Tibial nerve (tissue), 4 donors: ENCODE measurements around the gene RAB1A. TPM values are rescaled to one million over a fixed set of nuclear protein-coding genes. Genes with fewer than 3 reads are reported as not detected.

ENCODE experiments used
- DNase-seq, 2 donors: peaks; one replicate each; pipeline ENCODE4 v3.0.0-alpha.2; 2019; ENCODE audit warnings: low spot score in 2 of 2
- H3K27ac ChIP-seq, 4 donors: fragments of 200-600 bp; sonication (generic) in 3 of 4; one replicate each; pipeline ENCODE4 v1.5.1; 2017 to 2019; ENCODE audit warnings: mild to moderate bottlenecking in 1 of 4
- H3K27me3 ChIP-seq, 2 donors: fragments of 200-600 bp; sonication (generic) in 1 of 2; one replicate each; pipeline versions ENCODE4 v1.5.1 to v1.6.0; 2017 to 2019
- H3K36me3 ChIP-seq, 3 donors: fragments of 200-600 bp; sonication (generic); one replicate each; pipeline ENCODE4 v1.5.1; 2018 to 2019
- H3K4me1 ChIP-seq, 4 donors: fragments of 200-600 bp; sonication (generic) in 3 of 4; one replicate each; pipeline ENCODE4 v1.5.1; 2017 to 2019
- H3K4me3 ChIP-seq, 4 donors: fragments of 200-600 bp; sonication (generic) in 3 of 4; one replicate each; pipeline ENCODE4 v1.5.1; 2017 to 2019; ENCODE audit warnings: mild to moderate bottlenecking in 1 of 4, moderate library complexity in 1 of 4
- H3K9me3 ChIP-seq, 4 donors: fragments of 200-600 bp; sonication (generic) in 3 of 4; one replicate each; pipeline ENCODE4 v1.5.1; 2017 to 2019
- EP300 ChIP-seq, 2 donors: sonication (generic); formaldehyde crosslinking; IDR thresholded peaks; one replicate each; pipeline ENCODE4 v1.6.1; 2017; ENCODE audit warnings: antibody characterized with exemption in 2 of 2, mild to moderate bottlenecking in 1 of 2
- POLR2A ChIP-seq, 2 donors: fragments of 450-650 bp; IDR thresholded peaks; one replicate each; pipeline ENCODE4 v1.6.1; 2017; ENCODE audit warnings: antibody characterized with exemption in 2 of 2, mild to moderate bottlenecking in 2 of 2, moderate library complexity in 2 of 2
- WGBS, 2 donors: methylation state at CpG; one replicate each; pipeline ENCODE4 v1.1.5; 2018; 5-methylcytosine and 5-hydroxymethylcytosine counted together
- total RNA-seq, 4 donors: library from RNA; depleted of rRNA; stranded (reverse); fragments of >200 nt; gene quantifications; one replicate each; pipeline ENCODE4 v1.1.0, GENCODE V29; 2016
- TF ChIP-seq, protein P1 (sequence below), 5 experiments: fragments of 200-600 bp in 3 of 5; fragments of 450-650 bp in 2 of 5; sonication (generic) in 3 of 5; IDR thresholded peaks; one replicate each; pipeline ENCODE4 v1.5.1; 2016 to 2019; ENCODE audit warnings: antibody characterized with exemption in 5 of 5, mild to moderate bottlenecking in 3 of 5, moderate library complexity in 2 of 5

RAB1A gene
- total RNA-seq, 4 donors from 2014 or later, result 69.6 to 93.0 (median 81.6) TPM

DNA sequence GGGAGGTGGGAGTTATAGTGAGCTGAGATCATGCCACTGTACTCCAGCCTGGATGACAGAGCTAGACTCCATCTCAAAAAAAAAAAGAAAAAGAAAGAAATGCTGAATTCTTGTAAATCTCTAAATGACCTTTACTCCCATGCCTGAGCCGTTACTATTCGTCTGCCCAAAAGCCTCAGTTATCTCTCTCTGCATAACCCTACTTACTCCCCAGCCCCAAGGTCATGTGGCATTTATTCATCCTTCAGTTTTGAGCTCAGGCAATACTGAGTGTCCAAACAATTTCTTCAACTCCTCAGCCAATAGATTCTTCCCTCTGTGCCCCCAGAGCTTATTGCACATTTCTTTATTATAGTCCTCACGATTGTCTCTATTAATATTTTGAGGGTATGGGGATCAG lies 28.8 kb downstream of the RAB1A start:
- no peak for DNase-seq
- peaks cover 0 to 53% (median 0%) of the 10 kb centered on the region in 3 donors for H3K36me3 ChIP-seq
- no peaks in the 10 kb centered on the region for H3K27me3 ChIP-seq
- H3K9me3 ChIP-seq, result no peaks in the 10 kb centered on the region
- TF ChIP-seq EP300 (IDR thresholded peaks at IDR 0.05), result no peak
- TF ChIP-seq, protein P1, sequence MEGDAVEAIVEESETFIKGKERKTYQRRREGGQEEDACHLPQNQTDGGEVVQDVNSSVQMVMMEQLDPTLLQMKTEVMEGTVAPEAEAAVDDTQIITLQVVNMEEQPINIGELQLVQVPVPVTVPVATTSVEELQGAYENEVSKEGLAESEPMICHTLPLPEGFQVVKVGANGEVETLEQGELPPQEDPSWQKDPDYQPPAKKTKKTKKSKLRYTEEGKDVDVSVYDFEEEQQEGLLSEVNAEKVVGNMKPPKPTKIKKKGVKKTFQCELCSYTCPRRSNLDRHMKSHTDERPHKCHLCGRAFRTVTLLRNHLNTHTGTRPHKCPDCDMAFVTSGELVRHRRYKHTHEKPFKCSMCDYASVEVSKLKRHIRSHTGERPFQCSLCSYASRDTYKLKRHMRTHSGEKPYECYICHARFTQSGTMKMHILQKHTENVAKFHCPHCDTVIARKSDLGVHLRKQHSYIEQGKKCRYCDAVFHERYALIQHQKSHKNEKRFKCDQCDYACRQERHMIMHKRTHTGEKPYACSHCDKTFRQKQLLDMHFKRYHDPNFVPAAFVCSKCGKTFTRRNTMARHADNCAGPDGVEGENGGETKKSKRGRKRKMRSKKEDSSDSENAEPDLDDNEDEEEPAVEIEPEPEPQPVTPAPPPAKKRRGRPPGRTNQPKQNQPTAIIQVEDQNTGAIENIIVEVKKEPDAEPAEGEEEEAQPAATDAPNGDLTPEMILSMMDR (IDR thresholded peaks at IDR 0.05), result no peak
- TF ChIP-seq POLR2A (IDR thresholded peaks at IDR 0.05), result no peak
- H3K27ac ChIP-seq, result no peak overlapping the region
- no peak overlapping the region for H3K4me3 ChIP-seq
- peaks cover 0 to 41% (median 0%) of the 10 kb centered on the region in 4 donors for H3K4me1 ChIP-seq
- 36 to 47% methylated on average over 3 of the region's 3 CpGs for WGBS, 2 donors

DNA sequence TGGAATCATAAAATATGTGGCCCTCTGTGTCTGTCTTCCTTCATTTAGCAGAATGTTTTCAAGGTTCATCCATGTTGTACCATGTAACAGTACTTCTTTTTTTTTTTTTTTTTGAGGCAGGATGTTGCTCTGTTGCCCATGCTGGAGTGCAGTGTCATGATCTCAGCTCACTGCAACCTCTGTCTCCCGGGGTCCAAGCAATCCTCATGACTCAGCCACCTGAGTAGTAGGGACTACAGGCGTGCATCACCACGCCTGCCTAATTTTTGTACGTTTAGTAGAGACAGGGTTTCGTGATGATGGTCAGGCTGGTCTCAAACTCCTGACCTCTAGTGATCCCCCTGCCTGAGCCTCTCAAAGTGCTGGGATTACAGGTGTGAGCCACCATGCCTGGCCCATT lies 31.2 kb downstream of the RAB1A start:
- TF ChIP-seq EP300 (IDR thresholded peaks at IDR 0.05) (no peak), POLR2A (IDR thresholded peaks at IDR 0.05) (no peak)
- TF ChIP-seq, protein P1 (IDR thresholded peaks at IDR 0.05), result no peak
- WGBS, 2 donors, result 83 to 87% methylated on average over 5 of the region's 5 CpGs
- no peak overlapping the region for H3K27ac ChIP-seq
- no peak for DNase-seq
- H3K4me3 ChIP-seq, result no peak overlapping the region
- no peaks in the 10 kb centered on the region for H3K9me3 ChIP-seq
- H3K27me3 ChIP-seq, result no peaks in the 10 kb centered on the region
- peaks cover 0 to 33% (median 0%) of the 10 kb centered on the region in 4 donors for H3K4me1 ChIP-seq
- H3K36me3 ChIP-seq, result peaks cover 0 to 71% (median 0%) of the 10 kb centered on the region in 3 donors

DNA sequence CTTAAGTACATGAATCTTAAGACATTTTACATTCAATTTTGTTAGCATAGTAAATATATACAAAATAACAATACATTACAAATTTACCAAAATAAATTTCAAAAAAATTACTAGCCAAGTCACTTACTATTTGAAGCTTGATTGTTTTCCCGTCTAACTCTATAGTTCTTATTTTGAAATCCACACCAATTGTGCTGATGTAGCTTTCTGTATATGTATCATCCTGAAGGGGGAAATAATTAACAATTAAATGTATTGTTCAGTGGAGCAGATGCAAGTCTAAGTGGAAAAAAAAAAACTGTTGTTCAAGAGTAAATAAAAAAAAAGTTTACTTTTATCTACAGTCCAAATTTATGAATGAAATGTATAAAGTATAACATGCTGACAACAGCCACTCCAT lies 32.1 kb downstream of the RAB1A start:
- WGBS, 2 donors, result 20 to 29% methylated on average over 1 of the region's 1 CpG

DNA sequence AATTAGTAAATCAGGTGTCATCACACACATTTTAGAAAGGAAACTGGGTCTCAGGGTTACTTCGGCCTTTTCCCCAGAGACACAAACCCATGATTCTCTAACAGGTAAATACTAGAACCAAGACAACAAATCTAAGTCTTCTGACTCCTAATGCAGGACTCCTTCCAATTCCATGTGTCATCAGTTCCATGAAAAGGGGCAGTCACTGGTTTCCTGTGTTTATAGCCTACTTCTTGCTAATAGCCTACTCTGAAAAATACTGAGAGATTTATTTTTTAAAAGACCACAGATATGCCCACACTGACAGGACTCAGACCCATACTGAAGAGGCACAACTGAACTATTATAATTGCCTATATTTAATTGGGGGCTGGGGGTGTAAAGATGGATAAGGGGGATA lies 33.0 kb downstream of the RAB1A start:
- no peaks in the 10 kb centered on the region for H3K27me3 ChIP-seq
- H3K9me3 ChIP-seq, result no peaks in the 10 kb centered on the region
- DNase-seq, result no peak
- H3K4me1 ChIP-seq, result peaks cover 0 to 31% (median 0%) of the 10 kb centered on the region in 4 donors
- H3K27ac ChIP-seq, result no peak overlapping the region
- no peak for TF ChIP-seq POLR2A (IDR thresholded peaks at IDR 0.05)
- TF ChIP-seq EP300 (IDR thresholded peaks at IDR 0.05), result no peak
- TF ChIP-seq, protein P1 (IDR thresholded peaks at IDR 0.05), result no peak
- WGBS, 2 donors, result 89 to 92% methylated on average over 1 of the region's 1 CpG
- H3K36me3 ChIP-seq, result peaks cover 0 to 81% (median 0%) of the 10 kb centered on the region in 3 donors
- H3K4me3 ChIP-seq, result no peak overlapping the region

More for the DNA sequence above, 32.1 kb downstream of the RAB1A start:
- Histone ChIP-seq H3K36me3 (peaks cover 0 to 73% (median 0%) of the 10 kb centered on the region in 3 donors), H3K27me3 (no peaks in the 10 kb centered on the region), H3K9me3 (no peaks in the 10 kb centered on the region), H3K27ac (no peak overlapping the region), H3K4me1 (peaks cover 0 to 28% (median 0%) of the 10 kb centered on the region in 4 donors), H3K4me3 (no peak overlapping the region)
- DNase-seq, result no peak
- TF ChIP-seq POLR2A (IDR thresholded peaks at IDR 0.05) (no peak), EP300 (IDR thresholded peaks at IDR 0.05) (no peak)
- TF ChIP-seq, protein P1 (IDR thresholded peaks at IDR 0.05), result no peak

DNA sequence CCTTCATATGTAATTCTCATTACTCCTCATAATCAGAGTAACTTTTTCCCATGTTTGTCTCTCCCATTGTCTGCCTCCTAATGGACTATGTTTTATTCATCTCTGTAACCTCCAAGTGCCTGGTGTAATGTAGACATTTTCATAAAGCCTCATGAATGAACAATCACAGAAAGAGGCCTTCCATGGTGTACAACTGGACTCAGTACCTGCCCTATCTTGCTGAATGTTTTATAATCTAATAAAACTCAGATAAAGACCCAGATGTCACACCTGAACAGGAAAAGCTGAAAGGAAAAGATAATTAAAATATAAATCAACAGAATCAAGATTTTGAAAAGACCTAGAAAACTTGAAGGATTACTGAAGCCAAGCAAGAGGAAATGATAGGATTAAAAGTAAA lies 36.7 kb downstream of the RAB1A start:
- no peaks in the 10 kb centered on the region for H3K27me3 ChIP-seq
- no peaks in the 10 kb centered on the region for H3K9me3 ChIP-seq
- no peak overlapping the region for H3K27ac ChIP-seq
- DNase-seq, result no peak
- H3K4me3 ChIP-seq, result no peak overlapping the region
- H3K4me1 ChIP-seq, result peaks cover 0 to 32% (median 4%) of the 10 kb centered on the region in 4 donors
- H3K36me3 ChIP-seq, result peaks cover 0 to 73% (median 0%) of the 10 kb centered on the region in 3 donors
- no peak for TF ChIP-seq POLR2A (IDR thresholded peaks at IDR 0.05)
- TF ChIP-seq, protein P1 (IDR thresholded peaks at IDR 0.05), result no peak
- no peak for TF ChIP-seq EP300 (IDR thresholded peaks at IDR 0.05)
